HepG2 (cell line): ENCODE results near the gene TEDC2. TPM values are rescaled to one million over a fixed set of nuclear protein-coding genes. Genes with fewer than 3 reads are reported as not detected.

Experiments used
- ATAC-seq: fragments of 200-7000 bp; cut with Tn5 transposase; 3 replicates; pipeline ENCODE4 v1.9.1; 2020; ENCODE audit warnings: mild to moderate bottlenecking, moderate library complexity
- BruUV-seq: library from RNA; stranded (reverse); fragments of 400-500 nt; replicated peaks from 2 replicates; lab custom pipeline; 2021; lab: Mats Ljungman, UMichigan
- CTCF ChIA-PET: fragments of 300-600 bp; formaldehyde crosslinking; extraction: SDS; loops from one replicate; lab custom pipeline; 2021; ENCODE audit warnings: low total read pairs, inconsistent platforms, low intra/inter-chr PET ratio; lab: Yijun Ruan, JAX
- POLR2A ChIA-PET: fragments of 350-600 bp; sonication (Branson Sonifier 250); formaldehyde crosslinking; loops from one replicate; lab custom pipeline; 2020; ENCODE audit warnings: antibody characterized with exemption, inconsistent platforms; lab: Yijun Ruan, JAX
- DNase-seq: peaks from one replicate; pipeline ENCODE4 v3.0.0-alpha.2; 2015; ENCODE audit warnings: low spot score
- FAIRE-seq: peaks from 3 replicates; lab custom pipeline; 2011; peaks lifted over from hg19 to GRCh38; lab: Jason Lieb, UNC
- H2AFZ ChIP-seq: one replicate; pipeline ENCODE4 v1.6.1; 2011; ENCODE audit warnings: low read length, inconsistent platforms
- H3K27ac ChIP-seq: fragments of 300-600 bp; 3 replicates; pipeline ENCODE4 v1.8.0; 2011; ENCODE audit warnings: mixed run types, mild to moderate bottlenecking, mixed read lengths, low read length, inconsistent platforms; ENCODE audit not compliant: insufficient read depth; ENCODE audit errors: extremely low read length
- H3K27me3 ChIP-seq, 2 experiments: fragments of 200-600 bp in 1 of 2; 2 replicates in 1 of 2; 3 replicates in 1 of 2; pipeline versions ENCODE4 v1.6.0 to v1.8.0; 2011; ENCODE audit warnings: low read length in 2 of 2, mild to moderate bottlenecking in 2 of 2, moderate library complexity in 2 of 2, inconsistent platforms in 1 of 2; ENCODE audit not compliant: insufficient read depth in 2 of 2, control insufficient read depth in 1 of 2
- H3K36me3 ChIP-seq, 2 experiments: fragments of 200-600 bp in 1 of 2; replicated peaks in 1 of 2; 2 replicates in 1 of 2; 3 replicates in 1 of 2; pipeline versions ENCODE4 v1.5.1 to v1.8.0; 2011; ENCODE audit warnings: low read length in 2 of 2, inconsistent platforms in 1 of 2; ENCODE audit not compliant: insufficient read depth in 2 of 2, control insufficient read depth in 1 of 2
- H3K4me1 ChIP-seq: 2 replicates; pipeline ENCODE4 v1.5.1; 2012; ENCODE audit warnings: low read length, inconsistent platforms; ENCODE audit not compliant: insufficient read depth
- H3K4me2 ChIP-seq: 2 replicates; pipeline ENCODE4 v1.6.0; 2011; ENCODE audit warnings: low read depth, low read length, inconsistent platforms
- H3K4me3 ChIP-seq, 3 experiments: fragments of 200-600 bp in 1 of 3; sonication (generic), shearing (Covaris generic) in 1 of 3; replicated peaks in 1 of 3; 2 replicates each; pipeline ENCODE4 v1.5.1; 2011 to 2016; ENCODE audit warnings: low read length in 3 of 3, inconsistent platforms in 2 of 3, low read depth in 2 of 3, mild to moderate bottlenecking in 2 of 3, control low read depth in 1 of 3, mixed read lengths in 1 of 3; ENCODE audit not compliant: insufficient read depth in 1 of 3
- H3K79me2 ChIP-seq: one replicate; pipeline ENCODE4 v1.6.1; 2011; ENCODE audit warnings: low read length, inconsistent platforms; ENCODE audit not compliant: insufficient read depth
- H3K9ac ChIP-seq: 2 replicates; pipeline ENCODE4 v1.6.0; 2011; ENCODE audit warnings: mild to moderate bottlenecking, low read depth, low read length, inconsistent platforms; ENCODE audit not compliant: insufficient read depth
- H3K9me3 ChIP-seq: 2 replicates; pipeline ENCODE4 v1.5.1; 2012; ENCODE audit warnings: mild to moderate bottlenecking, low read length
- H4K20me1 ChIP-seq: 2 replicates; pipeline ENCODE4 v1.6.0; 2011; ENCODE audit warnings: inconsistent platforms, mild to moderate bottlenecking, low read length, moderate library complexity; ENCODE audit not compliant: insufficient read depth
- ETS1 ChIP-seq: sonication (generic); formaldehyde crosslinking; IDR thresholded peaks from 2 replicates; pipeline ENCODE4 v1.4.0; 2020; ENCODE audit warnings: missing genetic modification reagents
- HNF1A ChIP-seq, 2 experiments: sonication (generic) in 1 of 2; formaldehyde crosslinking in 1 of 2; IDR thresholded peaks; 2 replicates each; pipeline versions ENCODE4 v1.4.0 to v1.6.1; 2016 to 2020; ENCODE audit warnings: borderline replicate concordance in 1 of 2, low read depth in 1 of 2, mild to moderate bottlenecking in 1 of 2, missing genetic modification reagents in 1 of 2
- KDM2A ChIP-seq: sonication (generic); formaldehyde crosslinking; IDR thresholded peaks from 2 replicates; pipeline ENCODE4 v1.4.0; 2020; ENCODE audit warnings: low read depth, missing genetic modification reagents, borderline replicate concordance
- MAFG ChIP-seq: sonication (generic); formaldehyde crosslinking; IDR thresholded peaks from 2 replicates; pipeline ENCODE4 v1.5.1; 2020; ENCODE audit warnings: mild to moderate bottlenecking, missing genetic modification reagents
- NFKB2 ChIP-seq: sonication (generic); formaldehyde crosslinking; IDR thresholded peaks from 2 replicates; pipeline ENCODE4 v1.4.0; 2020; ENCODE audit warnings: missing genetic modification reagents, borderline replicate concordance
- TBX2 ChIP-seq: sonication (generic); formaldehyde crosslinking; IDR thresholded peaks from 2 replicates; pipeline ENCODE4 v1.5.0; 2020; ENCODE audit warnings: missing genetic modification reagents, mild to moderate bottlenecking, borderline replicate concordance
- ZMAT5 ChIP-seq: sonication (generic); formaldehyde crosslinking; IDR thresholded peaks from 2 replicates; pipeline ENCODE4 v1.5.0; 2020; ENCODE audit warnings: mild to moderate bottlenecking, low read depth, missing genetic modification reagents, borderline replicate concordance
- ZNF567 ChIP-seq: sonication (generic); formaldehyde crosslinking; IDR thresholded peaks from 2 replicates; pipeline ENCODE4 v1.8.1; 2023; ENCODE audit warnings: mild to moderate bottlenecking, missing genetic modification reagents, borderline replicate concordance
- ZNF609 ChIP-seq: sonication (generic); formaldehyde crosslinking; IDR thresholded peaks from 2 replicates; pipeline ENCODE4 v1.4.0; 2020; ENCODE audit warnings: mild to moderate bottlenecking, missing genetic modification reagents, borderline replicate concordance
- WGBS: methylation state at CpG from one replicate; pipeline ENCODE4 v1.1.6; 2017; ENCODE audit warnings: low lambda C conversion rate; 5-methylcytosine and 5-hydroxymethylcytosine counted together
- in situ Hi-C: cut with HindIII; loops from 2 replicates; pipeline ENCODE4 v1.10.0; 2017; ENCODE audit warnings: low pct_unique_long_range_greater_than_20kb; ENCODE audit not compliant: extremely low pct_ligation_motif_present
- intact Hi-C: fragments of 100-400 bp; cut with micrococcal nuclease; formaldehyde crosslinking; loops from one replicate; pipeline ENCODE4 v1.10.0; 2022; ENCODE audit not compliant: unreplicated experiment
- polyA plus RNA-seq, 8 experiments: library from polyadenylated mRNA; depleted of rRNA in 3 of 8; stranded (reverse) in 7 of 8; unstranded in 1 of 8; fragments of >200 nt; fragmentation: Illumina TruSeq in 4 of 8; extraction: Trizol in 4 of 8; gene quantifications; 2 replicates each; pipeline versions ENCODE4 v1.2.1 to v1.2.3, GENCODE V29; 2011 to 2016; ENCODE audit warnings: low read depth in 4 of 8, missing spikeins in 1 of 8, mixed read lengths in 1 of 8; ENCODE audit not compliant: insufficient read depth in 1 of 8
- total RNA-seq, 5 experiments: library from RNA; depleted of rRNA; stranded (reverse); fragments of >200 nt; fragmentation: Illumina TruSeq; extraction: Trizol; gene quantifications; 2 replicates each; pipeline ENCODE4 v1.2.3, GENCODE V29; 2016; ENCODE audit warnings: low read depth in 1 of 5

Gene TEDC2
- total and polyA plus RNA-seq, 2 of the 13 experiments (the other 11 are each of a cell fraction or from before 2014, with no cell fraction given) = 6.2 to 24.4 TPM

GRCh38 chr16:2475413-2476344, 15.8 kb downstream of the TEDC2 start:
- Histone ChIP-seq H3K4me1 (peaks cover 61% of the 10 kb centered on the region), H4K20me1 (peaks cover 18% of the 10 kb centered on the region), H3K9ac (peak overlapping the region; percentile 71), H3K27ac (peak overlapping the region; percentile 53), H3K36me3 (peaks cover 2 to 5% of the 10 kb centered on the region in 2 experiments; a peak in 2 of 5 replicates), H3K27me3 (peaks cover 2 to 3% of the 10 kb centered on the region in 2 experiments), H2AFZ (no peak overlapping the region), H3K9me3 (no peaks in the 10 kb centered on the region), H3K4me3 (peak overlapping the region; percentile 74 to 85 (median 79)), H3K79me2 (peaks cover 22% of the 10 kb centered on the region), H3K4me2 (peak overlapping the region; percentile 88)
- in situ Hi-C loops = no loop called here
- DNase-seq (no peak), FAIRE-seq (no peak), ATAC-seq (peak; percentile 16)
- no TSS peak for BruUV-seq
- ChIA-PET CTCF (interaction anchor here (1.4 kb wide), 1 partner anchor 26 kb away, joined by 3 read pairs; no protein-coding TSS in a partner anchor), POLR2A (interaction anchor here (0.6 to 1.6 kb wide), 6 partner anchors 9 to 224 kb away, joined by 3 to 6 read pairs (median 4); partner anchors contain the start of genes AMDHD2, ECI1 and TEDC2)
- intact Hi-C loops = loop anchor here (1.0 kb wide), 1 partner anchor 320 kb away; the partner anchor contains the start of gene TRAF7
- WGBS = 5% methylated on average over 15 of the region's 55 CpGs
- peak; percentile 51; the same call in 1 of the 2 replicates for TF ChIP-seq NFKB2
- TF ChIP-seq HNF1A (IDR thresholded peaks at IDR 0.05; ENCODE audit: low read depth) = no peak
- no peak for TF ChIP-seq HNF1A (CRISPR knock-in tag; IDR thresholded peaks at IDR 0.05; ENCODE audit: borderline replicate concordance)
- TF ChIP-seq TBX2 = peak; percentile 16; the same call in 1 of the 2 replicates
- TF ChIP-seq ZNF609 (CRISPR knock-in tag) = 0 out of 2 replicates have a peak, but pooled peaks have one; percentile 38
- TF ChIP-seq ZNF567 (CRISPR knock-in tag) = no peak
- no peak for TF ChIP-seq ZMAT5 (CRISPR knock-in tag)
- peak; percentile 13; the same call in 1 of the 2 replicates for TF ChIP-seq KDM2A (CRISPR knock-in tag)
- TF ChIP-seq MAFG (CRISPR knock-in tag) = no peak
- TF ChIP-seq ETS1 (CRISPR knock-in tag) = peak; percentile 40; the same call in 1 of the 2 replicates
